Naive thymus-derived CD8-positive, alpha-beta T cell (primary cell): ENCODE results near the gene CNDP1. TPM values are rescaled to one million over a fixed set of nuclear protein-coding genes. Genes with fewer than 3 reads are reported as not detected.
"Not testable (repeated sequence)": the region's sequence is repeated elsewhere in the genome, so short reads cannot be mapped to it uniquely, and the experiment has no call there.

ENCODE experiments used
- ATAC-seq, 2 donors: fragments of 150-1000 bp; cut with Tn5 transposase in 1 of 2; sonication (Bioruptor Pico), chemical (Tn5 transposase) in 1 of 2; 1 replicate in 1 of 2; 2 replicates in 1 of 2; pipeline ENCODE4 v1.10.0; 2021; ENCODE audit warnings: mild to moderate bottlenecking in 2 of 2, moderate library complexity in 2 of 2
- POLR2A ChIA-PET: fragments of 350-600 bp; sonication (Branson Sonifier 250); formaldehyde crosslinking; loops from one replicate; lab custom pipeline; 2021; ENCODE audit warnings: antibody characterized with exemption; lab: Charles Lee
- DNase-seq, 10 donors: peaks; one replicate each; pipeline versions ENCODE4 v3.0.0 to v3.0.0-alpha.2; 2020 to 2022
- H3K27ac Mint-ChIP-seq, 10 donors: one replicate each; pipeline ENCODE4 v1.8.0; 2020 to 2022; ENCODE audit warnings: mild to moderate bottlenecking in 10 of 10, mixed read lengths in 10 of 10, moderate library complexity in 4 of 10, inconsistent platforms in 1 of 10
- H3K27me3 Mint-ChIP-seq, 5 donors: one replicate each; pipeline ENCODE4 v1.8.0; 2021 to 2022; ENCODE audit warnings: mixed read lengths in 5 of 5
- H3K36me3 Mint-ChIP-seq, 3 donors: one replicate each; pipeline ENCODE4 v1.8.0; 2020 to 2022; ENCODE audit warnings: mixed read lengths in 3 of 3, mild to moderate bottlenecking in 2 of 3, inconsistent platforms in 1 of 3
- H3K4me1 Mint-ChIP-seq, 4 donors: one replicate each; pipeline ENCODE4 v1.8.0; 2021 to 2022; ENCODE audit warnings: mixed read lengths in 4 of 4
- H3K4me3 Mint-ChIP-seq, 10 donors: one replicate each; pipeline ENCODE4 v1.8.0; 2020 to 2022; ENCODE audit warnings: mild to moderate bottlenecking in 10 of 10, mixed read lengths in 10 of 10, moderate library complexity in 6 of 10, inconsistent platforms in 1 of 10
- H3K9me3 Mint-ChIP-seq, 9 donors: one replicate each; pipeline ENCODE4 v1.8.0; 2020 to 2022; ENCODE audit warnings: mixed read lengths in 9 of 9, mild to moderate bottlenecking in 3 of 9, inconsistent platforms in 1 of 9, moderate library complexity in 1 of 9
- polyA plus RNA-seq, 3 donors: library from polyadenylated mRNA; unstranded; fragments of 300-500 nt; fragmentation: Illumina TruSeq; gene quantifications; one replicate each; pipeline ENCODE4 v1.2.3, GENCODE V29; 2021
- total RNA-seq, 8 experiments: library from RNA in 2 of 8; stranded (reverse) in 2 of 8; gene quantifications; one replicate each; pipeline ENCODE4 v1.2.3 and lab custom pipeline; 2021 to 2026

CNDP1 gene
- total and polyA plus RNA-seq, 5 experiments from 2014 or later, result not detected

DNA sequence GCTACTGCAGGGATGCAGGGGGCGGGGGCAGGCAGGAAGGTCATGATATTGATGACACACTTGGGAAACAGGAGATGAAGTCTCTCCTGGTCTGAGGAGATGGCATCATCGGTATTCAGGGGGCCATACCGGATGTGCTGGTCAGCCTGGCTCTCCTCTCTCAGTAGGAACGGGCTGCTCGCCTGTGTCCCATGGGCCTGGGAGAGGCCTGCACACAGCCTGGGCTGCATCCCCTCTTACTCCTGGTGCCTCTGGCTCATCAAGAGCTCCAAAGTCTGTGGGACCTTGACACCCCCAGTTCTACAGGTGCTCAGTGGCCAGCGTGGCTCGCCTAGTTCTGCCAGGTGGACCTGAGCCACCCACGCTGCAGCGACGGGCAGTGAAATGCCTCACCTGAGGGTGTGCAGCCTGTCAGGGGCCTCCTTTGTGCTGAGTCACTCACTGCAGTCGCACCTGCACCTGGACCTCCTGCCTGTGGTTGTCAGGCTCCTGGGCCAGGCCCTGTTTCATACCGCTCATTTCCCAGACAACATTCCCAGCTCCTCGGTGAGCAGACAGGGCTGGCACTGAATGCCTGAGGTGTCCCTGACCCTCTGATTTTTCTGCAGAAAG is 18.6 kb upstream of the CNDP1 start:
- DNase-seq (no peak), ATAC-seq (no peak)
- no peak overlapping the region for H3K4me3 Mint-ChIP-seq
- peaks cover 0 to 11% (median 5%) of the 10 kb centered on the region in 4 donors for H3K4me1 Mint-ChIP-seq
- H3K9me3 Mint-ChIP-seq, result peaks cover 0 to 2% (median 0%) of the 10 kb centered on the region in 9 donors
- H3K27ac Mint-ChIP-seq, result no peak overlapping the region
- POLR2A ChIA-PET, result no interaction called here
- peaks cover under 1 to 91% (median 37%) of the 10 kb centered on the region in 3 donors for H3K36me3 Mint-ChIP-seq
- H3K27me3 Mint-ChIP-seq, result no peaks in the 10 kb centered on the region

DNA sequence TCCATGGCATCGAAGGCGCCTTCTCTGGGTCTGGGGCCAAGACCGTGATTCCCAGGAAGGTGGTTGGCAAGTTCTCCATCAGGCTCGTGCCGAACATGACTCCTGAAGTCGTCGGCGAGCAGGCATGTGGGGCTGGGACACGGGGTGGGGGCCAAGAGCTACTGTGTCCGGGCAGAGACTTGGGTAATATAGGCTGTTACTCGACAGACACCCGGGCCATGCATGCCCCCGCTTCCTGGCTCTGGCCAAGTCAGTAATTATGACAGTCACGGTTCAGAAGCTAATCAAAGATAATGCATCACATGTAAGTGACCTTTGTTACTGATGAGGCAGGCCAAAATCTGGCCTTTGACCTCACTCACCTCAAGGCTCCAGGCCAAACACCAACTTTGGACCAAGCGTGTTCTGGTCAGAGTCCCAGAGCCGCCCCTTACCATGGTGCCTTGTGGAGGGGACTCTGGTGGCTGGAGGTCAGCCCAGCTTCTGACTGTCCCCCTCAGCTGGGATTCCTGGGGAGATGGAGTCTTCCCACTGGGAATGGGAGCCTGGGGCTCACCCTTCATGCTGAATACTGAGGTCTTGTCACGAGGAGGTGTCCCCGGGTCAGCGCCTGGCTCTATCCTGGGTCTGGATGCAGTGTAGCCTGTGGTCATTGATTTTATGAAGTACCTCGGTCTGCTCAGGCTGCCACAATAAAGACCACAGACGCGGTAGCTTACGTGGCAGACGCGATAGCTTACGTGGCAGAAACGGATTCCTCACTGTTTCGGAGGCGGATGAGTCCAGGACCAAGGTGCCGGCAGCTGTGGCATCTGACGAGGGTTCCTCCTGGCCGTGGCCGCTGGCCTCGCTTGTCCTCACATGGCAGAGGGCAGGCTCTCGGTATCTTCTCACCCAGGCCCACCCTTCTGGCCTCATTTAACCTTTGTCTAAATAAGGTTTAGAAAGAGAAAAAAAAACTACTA is 17.7 kb upstream of the CNDP1 start:
- POLR2A ChIA-PET, result no interaction called here
- Mint-ChIP-seq H3K4me1 (peaks cover 0 to 11% (median 5%) of the 10 kb centered on the region in 4 donors), H3K4me3 (no peak overlapping the region), H3K27ac (no peak overlapping the region), H3K36me3 (peaks cover 8 to 91% (median 42%) of the 10 kb centered on the region in 3 donors), H3K9me3 (peaks cover 0 to 2% (median 0%) of the 10 kb centered on the region in 9 donors), H3K27me3 (no peaks in the 10 kb centered on the region)
- ATAC-seq (no peak), DNase-seq (no peak)

DNA sequence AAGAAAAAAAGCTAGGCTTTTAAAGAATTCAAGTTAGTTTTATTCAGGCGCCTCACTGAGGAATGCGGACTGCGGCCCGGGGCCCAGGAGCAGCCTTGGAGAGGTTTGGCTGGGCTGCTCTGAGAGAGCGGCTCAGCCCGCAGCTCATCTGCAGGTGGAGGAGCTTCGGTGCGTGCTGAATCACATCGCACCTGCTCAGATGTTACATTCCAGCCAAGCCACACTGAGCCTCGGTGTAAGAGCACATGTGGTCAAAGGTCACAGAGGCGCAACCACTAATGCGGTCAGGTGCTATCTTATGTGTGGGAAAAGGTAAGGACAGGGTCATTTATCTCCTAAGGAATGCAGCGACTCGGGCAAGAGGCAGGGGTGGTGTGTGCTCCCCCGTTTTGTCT is 17.1 kb upstream of the CNDP1 start:
- POLR2A ChIA-PET, result no interaction called here
- no peak for DNase-seq
- no peak for ATAC-seq
- Mint-ChIP-seq H3K27ac (no peak overlapping the region), H3K9me3 (peaks cover 0 to 2% (median 0%) of the 10 kb centered on the region in 9 donors), H3K36me3 (peaks cover 8 to 91% (median 41%) of the 10 kb centered on the region in 3 donors), H3K4me3 (no peak overlapping the region), H3K4me1 (peaks cover 0 to 11% (median 5%) of the 10 kb centered on the region in 4 donors), H3K27me3 (no peaks in the 10 kb centered on the region)

DNA sequence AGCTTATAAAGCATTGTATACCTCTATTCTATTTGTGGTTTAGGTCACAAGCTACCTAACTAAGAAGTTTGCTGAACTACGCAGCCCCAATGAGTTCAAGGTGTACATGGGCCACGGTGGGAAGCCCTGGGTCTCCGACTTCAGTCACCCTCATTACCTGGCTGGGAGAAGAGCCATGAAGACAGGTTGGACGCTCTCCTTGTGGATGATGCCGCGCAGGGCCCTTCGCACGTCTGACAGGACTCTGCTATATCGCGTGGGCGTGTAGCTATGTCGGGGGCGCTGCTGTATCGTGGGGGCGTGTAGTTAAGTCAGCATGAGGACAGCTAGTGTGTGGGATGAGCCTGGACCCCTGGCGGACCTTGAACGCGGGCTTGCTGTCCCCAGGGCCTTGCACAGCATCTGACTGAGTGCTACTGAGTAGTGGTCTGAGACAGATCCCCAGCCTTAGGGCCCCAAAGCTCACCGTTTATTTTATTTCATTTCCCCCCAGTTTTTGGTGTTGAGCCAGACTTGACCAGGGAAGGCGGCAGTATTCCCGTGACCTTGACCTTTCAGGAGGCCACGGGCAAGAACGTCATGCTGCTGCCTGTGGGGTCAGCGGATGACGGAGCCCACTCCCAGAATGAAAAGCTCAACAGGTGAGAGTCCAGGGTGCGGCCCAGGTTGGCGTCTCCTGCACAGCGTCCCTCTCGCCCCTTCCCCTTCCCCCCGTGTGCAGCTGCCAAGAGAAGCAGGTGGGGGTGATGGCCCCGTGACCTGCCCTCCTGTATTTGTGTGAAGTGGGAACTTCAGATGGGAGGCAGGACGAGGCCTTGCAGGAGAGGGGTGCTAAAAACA is 15.6 kb upstream of the CNDP1 start:
- Mint-ChIP-seq H3K27ac (peak overlapping the region in 1 of 10 donors; percentile 15), H3K9me3 (peaks cover 0 to 2% (median 0%) of the 10 kb centered on the region in 9 donors), H3K36me3 (peaks cover 8 to 77% (median 34%) of the 10 kb centered on the region in 3 donors), H3K4me1 (peaks cover 0 to 7% (median 3%) of the 10 kb centered on the region in 4 donors), H3K4me3 (no peak overlapping the region), H3K27me3 (no peaks in the 10 kb centered on the region)
- POLR2A ChIA-PET, result no interaction called here
- no peak for ATAC-seq
- no peak for DNase-seq

DNA sequence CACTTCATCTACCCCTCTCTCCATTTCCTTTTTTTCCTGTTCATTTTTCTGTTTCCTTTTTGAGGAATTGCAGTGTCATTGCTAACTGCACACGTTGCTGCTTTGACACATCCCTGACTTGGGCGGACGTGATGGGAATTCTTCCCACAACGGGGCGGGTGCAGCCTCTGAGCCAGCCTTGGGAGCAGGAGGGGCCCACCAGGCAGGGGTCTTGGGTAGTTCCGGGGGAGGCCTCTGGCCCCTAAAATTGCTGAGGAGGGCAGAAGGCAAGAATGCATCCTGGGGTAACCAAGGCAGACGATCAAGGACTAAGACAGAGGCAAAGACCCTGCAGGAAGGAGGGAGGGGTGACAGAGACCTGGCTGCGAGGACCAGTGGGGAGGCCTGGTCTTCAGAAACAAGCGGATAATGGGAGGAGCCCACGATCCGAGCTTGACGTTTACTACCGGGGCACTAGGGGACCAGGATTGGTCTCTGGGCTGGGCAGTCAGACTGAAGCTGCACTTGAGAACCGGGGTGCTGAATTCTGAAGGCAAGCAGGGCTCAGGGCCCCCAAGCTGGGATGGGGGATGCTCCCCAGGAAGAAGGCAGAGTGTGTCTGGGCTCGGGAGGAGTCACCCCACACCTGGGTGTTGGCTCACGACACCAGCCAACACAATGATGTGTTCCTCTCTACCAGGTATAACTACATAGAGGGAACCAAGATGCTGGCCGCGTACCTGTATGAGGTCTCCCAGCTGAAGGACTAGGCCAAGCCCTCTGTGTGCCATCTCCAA is 14.8 kb upstream of the CNDP1 start:
- POLR2A ChIA-PET, result no interaction called here
- Mint-ChIP-seq H3K4me1 (peaks cover 0 to 6% (median 3%) of the 10 kb centered on the region in 4 donors), H3K27me3 (no peaks in the 10 kb centered on the region), H3K9me3 (peaks cover 0 to 2% (median 0%) of the 10 kb centered on the region in 9 donors), H3K27ac (peak overlapping the region in 1 of 10 donors; percentile 19), H3K36me3 (peaks cover 8 to 70% (median 34%) of the 10 kb centered on the region in 3 donors), H3K4me3 (no peak overlapping the region)
- no peak for DNase-seq
- ATAC-seq, result no peak

DNA sequence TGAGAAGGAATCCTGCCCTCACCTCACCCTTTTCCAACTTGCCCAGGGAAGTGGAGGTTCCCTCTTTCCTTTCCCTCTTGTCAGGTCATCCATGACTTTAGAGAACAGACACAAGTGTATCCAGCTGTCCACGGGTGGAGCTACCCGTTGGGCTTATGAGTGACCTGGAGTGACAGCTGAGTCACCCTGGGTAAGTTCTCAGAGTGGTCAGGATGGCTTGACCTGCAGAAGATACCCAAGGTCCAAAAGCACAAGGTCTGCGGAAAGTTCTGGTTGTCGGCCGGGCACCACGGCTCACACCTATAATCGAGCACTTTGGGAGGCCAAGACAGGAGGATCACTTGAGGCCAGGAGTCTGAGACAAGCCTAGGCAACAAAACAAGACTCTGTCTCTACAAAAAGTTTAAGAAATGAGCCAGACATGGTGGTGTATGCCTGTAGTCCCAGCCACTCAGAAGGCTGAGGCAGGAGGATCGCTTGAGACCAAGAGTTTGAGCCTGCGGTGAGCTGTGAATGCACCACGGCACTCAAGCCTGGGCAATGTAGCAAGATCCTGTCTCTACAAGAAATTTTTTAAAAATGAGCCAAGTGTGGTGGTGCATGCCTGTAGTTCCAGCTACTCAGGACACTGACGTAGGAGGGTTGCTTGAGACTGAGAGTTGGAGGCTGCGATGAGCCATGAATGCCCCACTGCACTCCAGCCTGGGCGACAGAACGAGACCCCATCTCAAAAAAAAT is 14.0 kb upstream of the CNDP1 start:
- H3K27me3 Mint-ChIP-seq, result no peaks in the 10 kb centered on the region
- H3K36me3 Mint-ChIP-seq, result peaks cover 8 to 63% (median 33%) of the 10 kb centered on the region in 3 donors
- H3K27ac Mint-ChIP-seq, result peak overlapping the region in 1 of 10 donors; percentile 37

DNA sequence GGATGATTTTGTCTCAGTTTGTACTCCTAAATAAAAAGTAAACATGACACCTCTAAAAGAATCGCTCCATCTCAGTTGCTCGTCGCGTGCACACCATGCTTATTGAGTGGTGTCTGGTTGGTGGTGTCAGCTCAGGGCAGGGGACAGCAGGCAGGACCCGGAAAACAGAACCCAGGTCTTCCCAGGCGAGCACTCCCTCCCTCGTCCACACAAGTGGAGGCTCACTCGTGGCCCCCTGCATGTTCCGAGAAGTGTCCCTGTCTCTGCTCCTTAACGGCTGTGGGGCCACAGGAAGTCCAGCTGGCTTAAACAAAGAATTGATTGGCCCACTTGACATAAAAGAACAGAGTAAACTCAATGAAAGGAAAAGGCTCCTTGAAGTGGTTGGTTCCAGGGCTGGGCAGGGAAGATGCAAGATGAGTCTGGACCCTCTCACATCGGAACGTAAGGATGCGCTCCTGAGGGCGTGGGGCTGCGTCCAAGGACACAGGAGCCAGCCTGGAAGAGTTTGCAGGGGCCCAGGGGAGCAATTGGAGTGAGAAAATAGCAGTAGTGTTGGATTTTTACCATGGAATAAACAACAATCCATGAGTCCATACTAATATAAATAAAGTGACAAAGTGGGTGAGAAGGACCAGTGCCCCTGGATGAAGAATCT is 13.1 kb upstream of the CNDP1 start:
- POLR2A ChIA-PET, result no interaction called here
- ATAC-seq (no peak), DNase-seq (no peak)
- no peaks in the 10 kb centered on the region for H3K27me3 Mint-ChIP-seq
- peak overlapping the region in 4 of 10 donors; percentile 15 to 61 (median 56) for H3K27ac Mint-ChIP-seq
- peaks cover 0 to 6% (median 0%) of the 10 kb centered on the region in 9 donors for H3K9me3 Mint-ChIP-seq
- H3K4me3 Mint-ChIP-seq, result no peak overlapping the region
- peaks cover 8 to 60% (median 33%) of the 10 kb centered on the region in 3 donors for H3K36me3 Mint-ChIP-seq
- peaks cover 0 to 3% (median 0%) of the 10 kb centered on the region in 4 donors for H3K4me1 Mint-ChIP-seq

More for the DNA sequence above, 14.0 kb upstream of the CNDP1 start:
- ATAC-seq (no peak), DNase-seq (no peak)
- Mint-ChIP-seq H3K4me3 (no peak overlapping the region), H3K4me1 (peaks cover 0 to 3% (median 0%) of the 10 kb centered on the region in 4 donors), H3K9me3 (peaks cover 0 to 4% (median 0%) of the 10 kb centered on the region in 9 donors)
- POLR2A ChIA-PET, result no interaction called here

DNA sequence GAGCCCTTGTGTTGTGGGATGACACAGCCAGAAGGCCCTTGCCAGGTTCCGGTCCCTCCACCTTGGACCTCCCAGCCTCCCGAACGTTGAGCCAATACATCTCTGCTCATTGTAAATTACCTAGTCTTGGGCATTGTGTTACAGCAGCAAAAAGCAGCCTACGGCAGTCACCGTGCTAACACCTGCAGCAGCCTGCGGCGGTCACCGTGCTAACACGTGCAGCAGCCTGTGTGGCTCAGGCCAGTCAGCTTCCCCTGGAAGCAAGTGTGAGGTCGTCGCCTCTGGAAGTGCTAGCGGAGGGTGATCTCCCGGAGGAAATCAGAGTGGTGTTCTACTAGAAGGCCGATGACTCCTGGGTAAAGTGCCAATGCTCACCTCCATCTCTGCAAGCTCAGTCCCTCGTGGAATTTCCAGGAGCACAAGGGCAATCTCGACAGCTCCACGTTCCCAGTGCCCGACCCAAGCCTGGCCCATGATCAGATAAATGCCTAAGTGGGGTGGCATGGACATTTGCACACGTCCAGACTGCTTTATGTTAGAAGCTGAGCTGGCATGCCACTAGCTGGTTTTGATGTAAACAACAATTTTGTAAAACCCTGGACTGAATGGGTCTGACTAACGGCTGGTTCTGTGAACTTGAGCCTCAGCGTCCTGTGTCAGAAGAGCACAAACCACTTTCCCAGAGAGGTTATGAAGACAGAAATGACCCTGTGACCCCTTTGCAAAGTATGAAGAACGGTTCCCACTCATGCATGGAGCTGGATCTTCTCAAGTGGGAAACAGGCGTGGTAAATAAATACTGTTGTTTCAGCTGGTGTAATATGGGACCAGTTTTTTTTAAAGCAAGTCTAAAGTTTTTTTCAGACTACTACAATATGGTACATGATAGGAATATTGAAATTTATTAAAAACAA is 11.4 kb upstream of the CNDP1 start:
- Mint-ChIP-seq H3K4me1 (peaks cover 0 to 3% (median 0%) of the 10 kb centered on the region in 4 donors), H3K9me3 (peaks cover 0 to 7% (median 0%) of the 10 kb centered on the region in 9 donors), H3K36me3 (peaks cover 8 to 44% (median 26%) of the 10 kb centered on the region in 3 donors), H3K4me3 (no peak overlapping the region), H3K27me3 (no peaks in the 10 kb centered on the region), H3K27ac (peak overlapping the region in 3 of 10 donors; percentile 60 to 83 (median 66))
- POLR2A ChIA-PET, result no interaction called here
- DNase-seq, result no peak
- no peak for ATAC-seq

DNA sequence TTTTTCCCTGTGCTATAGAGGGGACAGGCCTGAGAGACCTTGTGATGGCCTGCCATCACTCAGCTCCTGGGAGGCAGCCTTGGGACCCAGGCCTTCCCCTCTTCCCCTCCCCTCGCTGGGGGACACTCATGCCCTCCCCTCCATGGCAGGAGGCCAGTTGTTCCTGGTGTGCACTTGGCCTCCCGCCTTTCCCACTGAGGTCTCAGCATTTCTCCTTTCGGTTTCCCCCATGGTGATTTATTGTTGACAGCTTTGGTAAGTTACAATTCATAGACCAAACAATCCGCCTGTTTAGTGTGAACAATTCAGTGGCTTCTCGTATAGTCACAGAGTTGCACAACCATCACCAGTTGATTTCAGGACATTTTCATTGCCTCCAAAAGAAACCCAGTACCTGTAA is 10.2 kb upstream of the CNDP1 start:
- Mint-ChIP-seq H3K4me1 (peaks cover 0 to 3% (median 0%) of the 10 kb centered on the region in 4 donors), H3K27me3 (peaks cover 0 to 2% (median 0%) of the 10 kb centered on the region in 5 donors), H3K27ac (peak overlapping the region in 5 of 10 donors; percentile 22 to 60 (median 36)), H3K9me3 (peaks cover 0 to 10% (median 0%) of the 10 kb centered on the region in 9 donors), H3K36me3 (peaks cover 8 to 32% (median 19%) of the 10 kb centered on the region in 3 donors), H3K4me3 (no peak overlapping the region)
- no peak for ATAC-seq
- no peak for DNase-seq
- POLR2A ChIA-PET, result no interaction called here

DNA sequence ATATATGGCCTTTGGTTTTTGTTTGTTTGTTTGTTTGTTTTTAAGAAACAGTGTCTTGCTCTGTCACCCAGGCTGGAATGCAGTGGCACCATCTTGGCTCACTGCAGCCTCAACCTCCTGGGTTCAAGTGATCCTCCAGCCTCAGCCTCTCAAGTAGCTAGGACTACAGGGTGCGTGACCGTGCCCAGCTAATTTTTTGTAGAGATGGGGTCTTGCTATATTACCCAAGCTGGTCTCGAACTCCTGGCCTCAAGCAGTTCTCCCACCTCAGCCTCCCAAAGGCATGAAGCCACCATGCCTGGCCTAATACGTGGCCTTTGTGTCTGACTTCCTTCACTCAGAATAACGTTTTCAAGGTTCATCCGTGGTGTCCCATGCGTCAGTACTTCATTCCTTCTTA is 9.4 kb upstream of the CNDP1 start:
- not testable (repeated sequence) for ATAC-seq, H3K4me1 Mint-ChIP-seq, H3K4me3 Mint-ChIP-seq, DNase-seq, H3K27me3 Mint-ChIP-seq
- peaks cover 0 to 10% (median 0%) of the 10 kb centered on the region in 9 donors for H3K9me3 Mint-ChIP-seq
- peaks cover 8 to 24% (median 13%) of the 10 kb centered on the region in 3 donors for H3K36me3 Mint-ChIP-seq
- POLR2A ChIA-PET, result interaction anchor here (0.6 to 0.8 kb wide), 2 partner anchors 79 to 262 kb away, joined by 3 read pairs; no protein-coding TSS in a partner anchor
- peak overlapping the region in 2 of 10 donors; percentile 29 to 41 for H3K27ac Mint-ChIP-seq
